AG04449 (cell line): ENCODE results near the gene SCRN1.

Experiments
- CTCF ChIA-PET: fragments of 350-600 bp; formaldehyde crosslinking; extraction: SDS; loops from one replicate; lab custom pipeline; 2021; ENCODE audit warnings: antibody characterized with exemption; lab: Yijun Ruan, JAX
- POLR2A ChIA-PET: fragments of 400-600, 350-600 bp; formaldehyde crosslinking; extraction: SDS; loops from one replicate; lab custom pipeline; 2020; ENCODE audit warnings: antibody characterized with exemption, inconsistent platforms; lab: Yijun Ruan, JAX
- DNase-seq: peaks from one replicate; pipeline ENCODE4 v3.0.0-alpha.2; 2010; ENCODE audit warnings: low read depth, low spot score
- H3K4me3 ChIP-seq: 2 replicates; pipeline ENCODE4 v1.5.1; 2011; ENCODE audit warnings: low read depth, mild to moderate bottlenecking, control low read depth, low read length
- CTCF ChIP-seq: IDR thresholded peaks from one replicate; pipeline ENCODE4 v1.5.1; 2011; ENCODE audit warnings: mild to moderate bottlenecking, moderate library complexity, low read length, control low read depth, inconsistent platforms; ENCODE audit not compliant: insufficient read depth; ENCODE audit errors: missing control alignments

Gene SCRN1

GRCh38 chr7:29920491-29920890 is 69.1 kb downstream of the SCRN1 start:
- H3K4me3 ChIP-seq, result no peak overlapping the region
- ChIA-PET CTCF (interaction anchor here (0.7 to 7.6 kb wide), 26 partner anchors 12 to 300 kb away, joined by 3 to 111 read pairs (median 5); no protein-coding TSS in a partner anchor), POLR2A (no interaction called here)
- no peak for DNase-seq
- no peak for TF ChIP-seq CTCF

DNA sequence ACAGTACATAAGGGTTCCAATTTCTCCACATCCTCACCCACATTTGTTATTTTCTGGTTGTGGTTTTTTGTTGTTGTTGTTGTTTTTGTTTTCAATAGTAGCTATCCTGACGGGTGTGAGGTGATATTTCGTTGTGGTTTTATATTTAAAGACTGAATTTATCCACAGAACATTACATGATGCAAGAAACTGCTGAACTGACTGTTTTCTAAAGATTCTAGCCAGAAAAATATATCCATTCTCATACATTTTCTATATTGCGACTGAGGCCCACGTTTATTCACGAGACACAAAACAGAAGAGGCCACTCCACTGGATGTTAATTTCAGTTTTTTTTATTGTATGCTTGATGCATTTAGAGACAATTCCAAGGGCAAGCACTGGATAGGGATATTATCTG is 69.8 kb downstream of the SCRN1 start:
- DNase-seq, result no peak
- no peak overlapping the region for H3K4me3 ChIP-seq
- ChIA-PET POLR2A (no interaction called here), CTCF (interaction anchor here (0.7 to 7.6 kb wide), 14 partner anchors 11 to 284 kb away, joined by 3 to 111 read pairs (median 6); no protein-coding TSS in a partner anchor)
- no peak for TF ChIP-seq CTCF

DNA sequence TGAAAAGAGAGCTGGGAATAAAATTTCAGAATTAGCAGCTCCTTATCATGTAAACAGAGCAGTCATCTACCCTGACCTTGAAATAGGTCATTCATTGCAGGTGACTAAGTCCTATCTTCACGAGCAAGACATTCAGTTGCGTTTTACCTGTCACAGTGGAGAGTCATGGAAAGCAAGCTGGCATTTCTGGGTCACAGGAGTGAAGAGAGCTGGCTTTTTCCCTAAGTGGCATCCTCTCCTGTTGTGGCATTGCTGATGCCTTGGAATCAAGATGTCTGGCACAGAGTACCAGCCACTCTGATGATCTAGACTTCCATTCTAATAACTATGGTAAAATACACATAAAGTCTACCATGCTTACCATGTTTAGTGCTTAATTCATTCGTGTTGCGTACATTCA is 70.8 kb downstream of the SCRN1 start:
- TF ChIP-seq CTCF, result no peak
- ChIA-PET CTCF (interaction anchor here (0.8 to 7.6 kb wide), 5 partner anchors 13 to 284 kb away, joined by 3 to 111 read pairs (median 7); no protein-coding TSS in a partner anchor), POLR2A (no interaction called here)
- no peak for DNase-seq
- H3K4me3 ChIP-seq, result no peak overlapping the region

DNA sequence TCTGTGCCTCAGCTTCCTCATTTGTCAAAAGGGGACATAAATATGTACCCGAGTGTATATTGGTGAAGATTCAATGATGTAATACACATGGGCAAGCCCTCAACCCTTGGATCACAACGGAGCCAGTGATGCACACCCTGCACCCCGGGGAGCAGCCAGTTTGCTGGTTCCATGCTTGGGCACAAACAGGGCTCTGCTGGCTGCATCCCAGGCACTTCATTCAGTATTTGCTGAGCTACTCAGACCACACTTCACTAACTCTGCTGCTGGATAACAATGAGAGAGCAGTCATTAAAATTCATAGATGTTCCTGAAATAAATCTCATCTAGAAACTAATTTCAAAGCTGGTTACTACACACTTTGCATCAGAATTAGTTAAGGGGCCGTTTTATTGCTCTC is 72.0 kb downstream of the SCRN1 start:
- TF ChIP-seq CTCF, result no peak
- POLR2A ChIA-PET, result no interaction called here
- CTCF ChIA-PET, result interaction anchor here (0.9 to 7.6 kb wide), 5 partner anchors 15 to 281 kb away, joined by 3 to 111 read pairs (median 7); no protein-coding TSS in a partner anchor
- DNase-seq, result no peak
- no peak overlapping the region for H3K4me3 ChIP-seq

DNA sequence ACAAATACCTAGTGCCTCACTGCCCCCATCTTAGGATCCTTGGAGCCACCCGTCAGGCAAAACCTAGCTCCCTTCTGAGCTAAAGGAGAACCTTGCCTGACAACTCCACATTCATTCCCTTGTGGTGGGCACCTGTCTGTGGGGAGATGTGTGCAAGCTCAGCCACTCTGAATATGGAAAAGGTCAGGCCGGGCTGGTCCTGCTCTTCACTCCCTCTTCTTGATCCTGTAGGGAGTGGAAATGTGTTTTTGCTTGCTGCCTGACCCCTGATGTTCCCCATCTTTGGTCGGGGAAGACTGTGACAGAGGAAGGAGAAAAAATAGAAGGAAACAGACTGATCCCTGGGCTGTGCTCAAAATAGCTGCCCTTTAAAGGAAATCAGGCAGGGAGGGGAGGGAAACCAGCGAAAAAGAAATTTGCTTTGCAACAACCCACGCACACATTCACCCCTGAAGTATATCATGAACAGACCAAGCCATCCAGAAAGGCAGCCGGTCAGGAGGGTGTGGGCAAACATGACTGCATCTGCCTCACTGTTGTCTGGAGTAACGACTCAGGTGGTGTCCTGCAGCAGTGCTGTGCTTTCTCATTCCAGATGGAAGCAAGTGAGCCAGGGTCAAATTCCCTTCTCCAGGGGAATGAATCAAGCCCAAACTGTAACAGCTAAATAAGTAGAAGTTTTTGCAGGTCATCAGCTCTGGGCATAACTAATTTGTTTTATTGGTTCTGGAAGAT is 74.0 kb downstream of the SCRN1 start:
- no peak for DNase-seq
- TF ChIP-seq CTCF, result no peak
- ChIA-PET POLR2A (no interaction called here), CTCF (no interaction called here)
- no peak overlapping the region for H3K4me3 ChIP-seq

- no peak for TF ChIP-seq CTCF
- ChIA-PET CTCF (interaction anchor here (0.6 to 2.4 kb wide), 3 partner anchors 7 to 36 kb away, joined by 3 to 13 read pairs (median 4); no protein-coding TSS in a partner anchor), POLR2A (no interaction called here)
- no peak overlapping the region for H3K4me3 ChIP-seq
- DNase-seq, result no peak
Observed at GRCh38 chr7:29914180-29914579, 75.4 kb downstream of the SCRN1 start.
